ENCODE data around the gene ADAD2.

Gene ADAD2

DNA sequence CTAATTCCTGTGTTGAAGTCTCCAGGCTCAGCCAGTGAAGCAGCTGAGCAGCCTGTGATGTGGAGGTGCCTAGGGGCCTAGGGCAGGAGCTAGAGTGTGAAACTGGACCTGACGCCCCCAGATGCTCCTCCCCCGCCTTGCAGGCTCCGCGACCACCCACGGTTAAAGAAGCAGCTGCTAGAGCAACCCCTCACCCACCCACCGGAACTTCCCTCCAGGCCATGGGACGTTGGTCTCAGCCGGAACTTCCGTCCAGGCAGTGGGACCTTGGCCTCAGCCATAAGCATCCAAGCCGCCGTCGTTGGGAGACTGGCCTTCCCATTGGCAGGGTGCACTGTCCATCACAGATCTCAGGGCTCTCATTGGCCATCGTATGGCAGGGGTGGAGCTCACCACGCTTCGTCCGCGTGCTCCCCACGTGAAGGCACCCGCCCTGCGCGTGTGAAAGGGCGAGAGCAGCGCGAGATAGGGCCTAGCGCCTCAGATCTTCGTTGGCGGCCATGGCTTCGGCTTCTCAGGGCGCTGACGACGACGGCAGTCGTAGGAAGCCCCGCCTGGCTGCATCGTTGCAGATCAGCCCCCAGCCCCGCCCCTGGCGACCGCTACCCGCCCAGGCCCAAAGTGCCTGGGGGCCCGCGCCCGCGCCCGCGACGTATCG is at the start of gene ADAD2:
TSS of gene ADAD2 (plus strand) at position 427 of the 658 bp plus-strand sequence. CDS start at position 501, 74 bp downstream.
- no peak within 1 kb of the TSS for H3K4me3 ChIP-seq (ENCODE audit: low read depth, low read length)
- CTCF ChIA-PET, result interaction anchor here (0.7 to 1.3 kb wide), 3 partner anchors 15 to 153 kb away, joined by 3 to 5 read pairs (median 4); no protein-coding TSS in a partner anchor
- POLR2A ChIA-PET, result no interaction called here
- DNase-seq (ENCODE audit: low read depth, low spot score), result no peak
- TF ChIP-seq, protein P1, sequence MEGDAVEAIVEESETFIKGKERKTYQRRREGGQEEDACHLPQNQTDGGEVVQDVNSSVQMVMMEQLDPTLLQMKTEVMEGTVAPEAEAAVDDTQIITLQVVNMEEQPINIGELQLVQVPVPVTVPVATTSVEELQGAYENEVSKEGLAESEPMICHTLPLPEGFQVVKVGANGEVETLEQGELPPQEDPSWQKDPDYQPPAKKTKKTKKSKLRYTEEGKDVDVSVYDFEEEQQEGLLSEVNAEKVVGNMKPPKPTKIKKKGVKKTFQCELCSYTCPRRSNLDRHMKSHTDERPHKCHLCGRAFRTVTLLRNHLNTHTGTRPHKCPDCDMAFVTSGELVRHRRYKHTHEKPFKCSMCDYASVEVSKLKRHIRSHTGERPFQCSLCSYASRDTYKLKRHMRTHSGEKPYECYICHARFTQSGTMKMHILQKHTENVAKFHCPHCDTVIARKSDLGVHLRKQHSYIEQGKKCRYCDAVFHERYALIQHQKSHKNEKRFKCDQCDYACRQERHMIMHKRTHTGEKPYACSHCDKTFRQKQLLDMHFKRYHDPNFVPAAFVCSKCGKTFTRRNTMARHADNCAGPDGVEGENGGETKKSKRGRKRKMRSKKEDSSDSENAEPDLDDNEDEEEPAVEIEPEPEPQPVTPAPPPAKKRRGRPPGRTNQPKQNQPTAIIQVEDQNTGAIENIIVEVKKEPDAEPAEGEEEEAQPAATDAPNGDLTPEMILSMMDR (IDR thresholded peaks at IDR 0.05; ENCODE audit: insufficient read depth, low read length, missing control alignments), result no peak

DNA sequence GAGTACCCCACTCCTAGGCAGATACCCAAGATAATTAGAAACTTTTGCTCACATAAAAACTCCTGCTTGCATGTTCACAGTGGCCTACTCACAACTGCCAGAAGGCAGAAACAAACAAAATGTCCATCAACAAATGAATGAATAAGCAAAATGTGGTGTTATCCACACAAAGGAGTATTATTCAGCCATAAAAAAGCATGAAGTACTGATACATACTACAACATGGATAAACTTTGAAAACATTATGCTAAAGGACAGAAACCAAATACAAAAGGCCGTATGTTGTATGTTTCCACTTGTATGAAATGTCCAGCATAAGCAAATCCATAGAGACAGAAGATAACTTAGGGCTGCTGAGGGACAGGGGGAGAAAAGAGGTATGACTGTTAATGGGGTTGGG is 47.9 kb upstream of the ADAD2 start:
- H3K4me3 ChIP-seq (ENCODE audit: low read depth, low read length), result no peak overlapping the region
- TF ChIP-seq, protein P1 (IDR thresholded peaks at IDR 0.05; ENCODE audit: insufficient read depth, low read length, missing control alignments), result no peak
- ChIA-PET CTCF (interaction anchor here (1.0 kb wide), 1 partner anchor 45 kb away, joined by 3 read pairs; no protein-coding TSS in a partner anchor), POLR2A (no interaction called here)
- DNase-seq (ENCODE audit: low read depth, low spot score), result no peak

DNA sequence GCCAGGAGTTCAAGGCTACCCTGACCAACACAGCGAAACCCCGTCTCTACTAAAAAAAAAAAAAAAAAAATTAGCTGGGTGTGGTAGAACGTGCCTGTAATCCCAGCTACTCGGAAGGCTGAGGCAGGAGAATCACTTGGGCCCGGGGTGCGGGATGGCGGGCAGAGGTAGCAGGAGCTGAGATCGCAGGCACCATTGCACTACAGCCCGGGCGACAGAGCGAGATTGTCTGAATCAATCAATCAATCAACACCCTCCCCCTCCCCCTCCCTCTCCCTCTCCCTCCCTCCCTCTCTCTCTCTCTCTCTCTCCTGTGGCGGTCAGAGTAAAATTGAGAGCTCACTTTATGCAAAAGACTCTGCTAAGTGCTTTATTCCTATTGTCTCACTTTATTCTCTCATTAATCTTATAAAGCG is 47.2 kb upstream of the ADAD2 start:
- H3K4me3 ChIP-seq (ENCODE audit: low read depth, low read length), result peak overlapping the region; percentile 82
- TF ChIP-seq, protein P1 (IDR thresholded peaks at IDR 0.05; ENCODE audit: insufficient read depth, low read length, missing control alignments), result no peak
- no peak for DNase-seq (ENCODE audit: low read depth, low spot score)
- POLR2A ChIA-PET, result no interaction called here
- CTCF ChIA-PET, result interaction anchor here (1.0 kb wide), 2 partner anchors 27 to 59 kb away, joined by 3 read pairs; partner anchors contain the start of gene MBTPS1

DNA sequence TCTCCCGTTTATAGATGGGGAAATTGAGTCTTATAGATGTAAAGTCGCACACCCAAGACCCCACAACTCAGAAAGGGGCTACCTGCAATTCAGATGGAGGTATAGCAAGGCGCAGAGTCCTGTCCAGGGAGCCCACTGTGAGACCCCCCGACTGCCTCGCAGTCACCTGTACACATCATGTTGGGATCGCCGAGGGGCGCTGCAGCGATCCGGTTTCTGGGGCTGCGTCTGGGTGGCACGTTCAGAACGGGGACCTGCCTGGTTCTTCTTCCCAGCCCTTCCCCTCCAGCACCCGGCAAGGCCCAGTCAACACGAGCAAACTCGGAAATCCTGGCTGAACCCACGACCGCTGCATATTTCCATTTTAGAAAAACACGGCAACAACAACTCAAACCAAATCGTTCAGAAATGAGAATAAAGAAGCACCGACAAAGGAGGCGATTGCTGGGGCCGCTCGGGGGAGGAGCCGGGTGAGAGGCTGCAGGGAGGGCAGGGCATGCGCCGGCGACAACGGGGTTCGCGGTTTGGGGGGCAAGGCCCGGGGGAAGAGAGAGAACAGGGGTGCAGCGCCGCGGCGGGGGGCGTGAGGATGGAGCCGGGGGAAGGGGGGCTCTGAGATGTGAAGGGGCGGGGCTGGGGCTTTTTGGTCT is 46.6 kb upstream of the ADAD2 start:
- H3K4me3 ChIP-seq (ENCODE audit: low read depth, low read length), result peak overlapping the region; percentile 82
- ChIA-PET CTCF (interaction anchor here (1.0 to 1.4 kb wide), 5 partner anchors 8 to 78 kb away, joined by 3 to 4 read pairs (median 3); partner anchors contain the start of genes MBTPS1 and TAF1C), POLR2A (interaction anchor here (1.0 to 1.5 kb wide), 2 partner anchors 10 to 27 kb away, joined by 3 to 8 read pairs; partner anchors contain the start of gene MBTPS1)
- TF ChIP-seq, protein P1 (IDR thresholded peaks at IDR 0.05; ENCODE audit: insufficient read depth, low read length, missing control alignments), result no peak
- DNase-seq (ENCODE audit: low read depth, low spot score), result no peak

DNA sequence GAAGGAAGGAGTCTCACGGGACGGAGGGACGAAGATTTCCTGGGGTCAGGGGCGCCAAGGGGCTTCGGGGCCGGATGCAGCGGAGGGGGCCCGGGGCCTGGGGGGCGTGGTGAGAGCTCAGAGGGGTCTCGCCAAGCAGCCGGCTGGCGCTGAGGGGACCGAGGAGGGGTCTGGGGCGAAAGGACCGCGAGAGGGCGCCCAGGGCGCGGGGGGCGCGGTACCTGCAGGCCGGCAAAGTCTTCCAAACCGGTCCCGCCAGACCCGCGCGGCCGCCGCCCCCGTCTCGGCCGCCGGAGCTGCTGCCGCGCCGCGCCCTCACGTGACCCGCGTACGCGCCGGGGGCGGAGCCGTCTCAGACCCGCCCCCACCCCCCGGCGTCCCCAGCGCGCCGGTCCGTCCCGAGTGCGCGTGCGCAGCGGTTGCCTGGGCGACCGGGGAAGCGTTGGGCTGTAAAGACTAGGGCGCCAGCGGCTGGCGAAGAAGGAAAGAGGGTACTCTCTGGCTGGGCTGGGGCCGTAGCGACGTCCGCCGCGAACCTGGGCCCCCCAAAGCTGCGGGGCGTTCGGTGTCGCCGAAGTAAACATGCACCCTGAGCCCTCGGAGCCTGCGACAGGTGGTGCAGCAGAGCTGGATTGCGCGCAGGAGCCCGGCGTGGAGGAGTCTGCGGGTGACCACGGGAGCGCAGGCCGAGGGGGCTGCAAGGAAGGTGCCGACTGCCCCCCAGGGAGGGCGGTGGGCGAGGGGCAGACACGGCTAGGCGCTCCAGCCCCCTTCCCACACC is 45.9 kb upstream of the ADAD2 start, which contains the start of the genes DNAAF1 and HSDL1:
TSS of gene DNAAF1 (plus strand) at position 450 of the 781 bp plus-strand sequence. CDS start at position 583, 133 bp downstream.
TSS of gene HSDL1 (minus strand) at position 319 of the 781 bp plus-strand sequence. CDS start 13,856 bp downstream, outside the sequence.
- TF ChIP-seq, protein P1 (IDR thresholded peaks at IDR 0.05; ENCODE audit: insufficient read depth, low read length, missing control alignments), result no peak
- ChIA-PET POLR2A (interaction anchor here (1.0 to 1.5 kb wide), 3 partner anchors 9 to 28 kb away, joined by 3 to 8 read pairs (median 3); partner anchors contain the start of gene MBTPS1), CTCF (interaction anchor here (0.7 to 1.4 kb wide), 4 partner anchors 8 to 79 kb away, joined by 3 to 4 read pairs (median 4); partner anchors contain the start of gene TAF1C)
- peak within 1 kb of the TSS; percentile 82 for H3K4me3 ChIP-seq (ENCODE audit: low read depth, low read length)
- no peak for DNase-seq (ENCODE audit: low read depth, low spot score)

Data from AG04449 (cell line).